VCaP (cell line): ENCODE data around the gene SIRT4.

Experiments
- H3K27ac ChIP-seq: fragments of 450-650 bp; 2 replicates; pipeline ENCODE4 v1.5.1; 2017
- TF ChIP-seq, protein P1 (sequence below): fragments of 450-650 bp; conservative IDR thresholded peaks from 2 replicates; pipeline ENCODE4 v1.5.1; 2017; ENCODE audit warnings: mild to moderate bottlenecking, moderate library complexity

SIRT4 gene

GRCh38 chr12:120261951-120262851, 39.9 kb upstream of the SIRT4 start:
- TF ChIP-seq, protein P1, sequence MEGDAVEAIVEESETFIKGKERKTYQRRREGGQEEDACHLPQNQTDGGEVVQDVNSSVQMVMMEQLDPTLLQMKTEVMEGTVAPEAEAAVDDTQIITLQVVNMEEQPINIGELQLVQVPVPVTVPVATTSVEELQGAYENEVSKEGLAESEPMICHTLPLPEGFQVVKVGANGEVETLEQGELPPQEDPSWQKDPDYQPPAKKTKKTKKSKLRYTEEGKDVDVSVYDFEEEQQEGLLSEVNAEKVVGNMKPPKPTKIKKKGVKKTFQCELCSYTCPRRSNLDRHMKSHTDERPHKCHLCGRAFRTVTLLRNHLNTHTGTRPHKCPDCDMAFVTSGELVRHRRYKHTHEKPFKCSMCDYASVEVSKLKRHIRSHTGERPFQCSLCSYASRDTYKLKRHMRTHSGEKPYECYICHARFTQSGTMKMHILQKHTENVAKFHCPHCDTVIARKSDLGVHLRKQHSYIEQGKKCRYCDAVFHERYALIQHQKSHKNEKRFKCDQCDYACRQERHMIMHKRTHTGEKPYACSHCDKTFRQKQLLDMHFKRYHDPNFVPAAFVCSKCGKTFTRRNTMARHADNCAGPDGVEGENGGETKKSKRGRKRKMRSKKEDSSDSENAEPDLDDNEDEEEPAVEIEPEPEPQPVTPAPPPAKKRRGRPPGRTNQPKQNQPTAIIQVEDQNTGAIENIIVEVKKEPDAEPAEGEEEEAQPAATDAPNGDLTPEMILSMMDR = no peak
- peak overlapping the region; percentile 84 for H3K27ac ChIP-seq

GRCh38 chr12:120262852-120263747, 39.0 kb upstream of the SIRT4 start:
- TF ChIP-seq, protein P1 = no peak

DNA sequence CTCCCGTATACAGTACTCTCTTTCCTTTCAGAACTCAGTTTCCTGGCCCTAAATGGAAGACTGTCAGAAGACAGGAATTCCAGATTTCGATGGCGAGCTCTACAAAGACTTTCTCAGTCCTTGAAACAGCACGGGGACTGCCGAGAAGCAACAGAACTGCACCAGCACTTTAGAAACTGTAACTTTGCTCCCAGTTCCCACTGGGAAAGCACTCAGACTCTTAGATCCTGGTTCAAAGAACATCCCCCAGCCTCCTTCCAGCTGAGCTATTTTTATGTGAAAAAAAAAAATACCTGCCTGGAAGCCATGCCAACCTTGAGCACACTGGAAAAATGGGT, 38.4 kb upstream of the SIRT4 start:
- H3K27ac ChIP-seq = peak overlapping the region; percentile 84
- TF ChIP-seq, protein P1 = no peak

More at GRCh38 chr12:120262852-120263747, 39.0 kb upstream of the SIRT4 start:
- peak overlapping the region; percentile 84 for H3K27ac ChIP-seq

DNA sequence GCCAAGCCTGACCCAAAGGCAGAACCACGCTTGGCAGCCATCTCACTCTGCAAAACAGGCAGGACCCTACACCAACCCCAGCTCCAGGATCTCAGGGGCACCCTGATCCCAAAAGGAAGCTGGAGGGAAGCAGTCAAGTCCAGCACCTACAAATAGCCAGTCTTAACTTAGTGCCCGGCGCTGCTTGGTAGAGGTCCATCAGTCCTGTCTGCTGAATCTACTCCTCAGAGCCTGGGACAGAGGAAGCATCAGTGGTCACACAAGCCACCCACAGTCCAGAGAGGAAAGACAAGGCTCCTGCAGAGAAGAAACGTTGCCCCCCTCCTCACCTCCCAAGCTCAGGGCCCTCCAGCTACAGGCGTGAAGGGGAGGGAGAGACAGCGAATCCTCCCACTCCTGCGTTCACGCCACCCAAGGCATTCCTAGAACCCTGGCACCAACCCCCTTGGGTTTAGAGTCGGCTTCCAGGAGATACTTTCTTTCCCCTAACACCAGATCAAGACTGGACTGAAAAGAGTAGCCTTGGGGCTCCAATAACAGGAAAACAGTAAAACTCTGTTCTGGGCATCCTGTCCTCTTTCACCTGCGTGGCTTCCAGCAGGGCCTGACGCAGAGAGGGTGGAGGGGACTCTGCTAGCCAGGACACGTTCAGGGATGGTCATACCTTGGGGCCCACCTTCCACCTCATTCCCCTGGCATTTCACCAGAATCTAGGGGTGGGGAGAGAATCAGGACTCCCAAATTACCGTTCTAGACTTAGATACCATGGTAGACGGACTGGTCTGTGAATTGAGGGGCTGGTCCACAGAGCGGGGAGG, 37.8 kb upstream of the SIRT4 start:
- peak overlapping the region; percentile 84 for H3K27ac ChIP-seq
- TF ChIP-seq, protein P1 = no peak

DNA sequence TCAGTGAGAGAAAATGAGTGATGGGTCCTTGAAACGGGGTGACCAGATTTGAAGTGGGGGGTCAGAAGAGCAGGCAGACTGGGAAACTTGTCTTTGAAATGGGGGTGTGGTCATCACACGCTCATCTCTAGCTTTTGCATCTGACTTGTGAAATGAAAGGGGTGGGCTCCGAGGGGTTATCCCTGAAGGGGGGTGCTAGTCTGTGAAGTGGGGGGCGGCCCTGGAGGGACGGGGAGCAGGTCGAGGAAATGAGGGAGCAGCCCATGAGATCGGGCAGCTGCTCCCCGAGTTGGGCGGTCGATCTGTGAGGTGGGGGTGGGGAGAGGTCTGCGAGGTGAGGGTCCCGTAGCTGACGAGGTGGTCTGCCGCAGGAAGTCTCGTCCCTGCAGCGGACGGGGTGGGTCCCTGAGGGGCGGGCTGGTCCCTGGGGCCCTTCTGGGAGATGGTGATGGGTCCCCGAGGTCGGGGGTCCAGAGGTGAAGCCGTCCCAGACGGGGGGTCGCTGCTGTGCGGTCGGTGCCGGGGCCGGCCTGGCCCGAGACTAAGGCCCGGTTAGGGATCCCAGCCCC, 37.1 kb upstream of the SIRT4 start:
- TF ChIP-seq, protein P1 = no peak
- peak overlapping the region; percentile 84 for H3K27ac ChIP-seq

DNA sequence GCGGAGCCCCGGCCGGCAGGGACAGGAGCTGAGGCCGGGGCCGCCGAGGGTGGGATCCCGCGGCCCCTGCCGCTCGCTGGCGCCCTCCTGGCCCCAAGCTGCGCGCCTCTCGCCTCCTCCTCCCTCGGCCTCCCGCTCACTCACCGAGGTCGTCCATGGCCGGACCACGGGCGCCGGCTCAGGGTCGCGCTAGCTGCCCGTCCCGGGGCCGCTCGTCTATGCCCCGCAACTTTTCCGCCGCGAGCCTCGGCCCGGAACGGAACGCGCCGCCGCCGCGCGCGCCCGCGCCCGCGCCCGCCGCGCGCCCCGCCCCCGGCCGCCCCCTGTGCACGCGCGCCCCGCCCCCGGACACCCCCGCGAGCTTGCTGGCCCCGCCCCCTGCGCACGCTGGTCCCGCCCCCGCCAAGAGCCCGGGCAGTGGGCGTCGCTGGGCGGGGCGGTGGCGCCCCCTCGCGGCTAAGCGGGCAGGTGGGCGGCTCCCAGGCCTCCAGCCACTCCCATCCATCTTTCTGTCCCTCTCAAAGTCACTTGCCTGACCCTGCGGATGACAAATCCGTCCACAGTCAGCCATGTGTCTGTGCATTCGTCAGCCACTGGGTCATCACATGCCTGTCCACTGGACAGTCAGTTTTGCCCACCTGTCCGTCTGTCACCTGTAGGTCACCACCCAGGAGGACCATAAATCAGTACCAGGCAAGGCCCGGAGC, 36.5 kb upstream of the SIRT4 start, which contains the start of gene PXN:
Gene PXN, minus strand, starts transcription at position 258 of the 707 bp plus-strand sequence. Its CDS starts 101 bp downstream, at position 157.
- H3K27ac ChIP-seq = peak within 1 kb of the TSS; percentile 84
- TF ChIP-seq, protein P1 = peak; percentile 98
